Activated effector memory CD4-positive, alpha-beta T cell treated with Interleukin-2 at 50 U/mL for 16 hours (primary cell): ENCODE measurements around the gene GJA9.

ENCODE experiments used
- DNase-seq: peaks from one replicate; pipeline ENCODE4 v3.0.0-alpha.2; 2020

Gene GJA9

GRCh38 chr1:38829368-38829767 lies 52.0 kb downstream of the GJA9 start:
- DNase-seq: no peak

- DNase-seq: no peak
Measured at GRCh38 chr1:38827318-38827717, 54.1 kb downstream of the GJA9 start.

- no peak for DNase-seq
Measured at GRCh38 chr1:38826886-38827285, 54.5 kb downstream of the GJA9 start.

- DNase-seq: no peak
Measured at GRCh38 chr1:38826262-38826661, 55.1 kb downstream of the GJA9 start.
